Astrocyte of the hippocampus (primary cell): ENCODE measurements around the gene KLHL40.

Experiments
- DNase-seq: peaks from one replicate; pipeline ENCODE4 v3.0.0; 2011; ENCODE audit warnings: low read depth, low spot score

Gene KLHL40

DNA sequence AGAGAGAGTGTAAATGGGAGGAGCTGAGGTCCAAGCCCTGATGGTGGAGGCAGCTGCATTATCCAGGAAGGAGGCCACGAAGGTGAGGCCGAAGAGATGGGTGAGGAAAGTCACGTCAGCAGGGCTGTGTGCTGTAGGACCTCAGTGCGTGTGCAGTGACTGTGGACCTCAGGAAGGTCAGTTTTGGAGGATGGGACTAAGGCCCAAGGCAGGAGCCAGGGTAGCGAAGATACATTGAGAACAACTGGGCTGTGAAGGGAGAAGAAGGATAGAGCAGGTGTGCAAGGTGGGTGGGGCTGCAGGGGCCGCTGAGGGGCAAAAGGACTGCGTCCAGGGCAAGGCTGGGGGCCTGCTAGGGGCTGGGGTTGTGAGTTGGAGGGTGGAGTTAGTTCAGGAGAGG is 4.9 kb downstream of the KLHL40 start:
- no peak for DNase-seq

GRCh38 chr3:42690766-42691680 is 5.7 kb downstream of the KLHL40 start:
- DNase-seq, result no peak

- no peak for DNase-seq
These were observed 6.7 kb downstream of the KLHL40 start for GRCh38 chr3:42691816-42692666.

- no peak for DNase-seq
These were observed 7.6 kb downstream of the KLHL40 start for GRCh38 chr3:42692667-42693529.

DNA sequence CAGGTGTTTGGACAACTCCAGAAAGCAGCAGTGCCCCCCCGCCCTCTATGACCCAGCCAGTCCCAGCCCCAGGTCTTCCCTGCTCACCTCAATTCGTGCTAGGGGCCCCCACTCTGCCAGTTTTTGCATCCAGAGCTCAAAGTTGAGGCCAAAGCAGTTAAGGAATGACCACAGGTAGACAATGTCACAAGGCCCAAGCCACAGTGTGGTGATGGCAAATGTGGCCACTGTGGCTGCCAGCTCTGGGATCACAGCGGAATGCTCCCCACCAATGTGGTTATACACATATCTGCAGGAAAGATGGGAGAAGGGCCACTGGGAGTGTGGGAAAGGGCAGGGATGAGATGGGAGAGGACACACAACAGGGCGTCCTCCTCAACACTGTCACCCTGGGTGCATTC is 8.2 kb downstream of the KLHL40 start:
- no peak for DNase-seq

DNA sequence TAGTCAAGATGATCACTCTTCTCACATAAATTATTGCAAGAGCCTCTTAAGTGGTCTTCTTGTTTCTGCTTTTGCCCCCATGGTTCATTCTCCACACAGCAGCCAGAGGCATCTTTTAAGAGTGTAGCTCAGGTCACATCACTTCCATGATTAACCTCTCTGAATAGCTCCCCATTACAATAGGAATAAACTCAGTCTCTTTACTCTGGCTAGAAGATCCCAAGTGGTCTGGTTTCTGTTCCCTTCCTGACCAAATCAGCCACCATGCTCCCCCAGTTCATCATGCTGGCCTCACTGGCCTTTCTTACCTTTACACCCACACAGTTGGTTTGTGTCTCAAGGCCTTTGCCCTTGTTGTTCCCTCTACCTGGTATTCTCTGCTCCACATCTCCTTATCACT is 9.0 kb downstream of the KLHL40 start:
- no peak for DNase-seq

DNA sequence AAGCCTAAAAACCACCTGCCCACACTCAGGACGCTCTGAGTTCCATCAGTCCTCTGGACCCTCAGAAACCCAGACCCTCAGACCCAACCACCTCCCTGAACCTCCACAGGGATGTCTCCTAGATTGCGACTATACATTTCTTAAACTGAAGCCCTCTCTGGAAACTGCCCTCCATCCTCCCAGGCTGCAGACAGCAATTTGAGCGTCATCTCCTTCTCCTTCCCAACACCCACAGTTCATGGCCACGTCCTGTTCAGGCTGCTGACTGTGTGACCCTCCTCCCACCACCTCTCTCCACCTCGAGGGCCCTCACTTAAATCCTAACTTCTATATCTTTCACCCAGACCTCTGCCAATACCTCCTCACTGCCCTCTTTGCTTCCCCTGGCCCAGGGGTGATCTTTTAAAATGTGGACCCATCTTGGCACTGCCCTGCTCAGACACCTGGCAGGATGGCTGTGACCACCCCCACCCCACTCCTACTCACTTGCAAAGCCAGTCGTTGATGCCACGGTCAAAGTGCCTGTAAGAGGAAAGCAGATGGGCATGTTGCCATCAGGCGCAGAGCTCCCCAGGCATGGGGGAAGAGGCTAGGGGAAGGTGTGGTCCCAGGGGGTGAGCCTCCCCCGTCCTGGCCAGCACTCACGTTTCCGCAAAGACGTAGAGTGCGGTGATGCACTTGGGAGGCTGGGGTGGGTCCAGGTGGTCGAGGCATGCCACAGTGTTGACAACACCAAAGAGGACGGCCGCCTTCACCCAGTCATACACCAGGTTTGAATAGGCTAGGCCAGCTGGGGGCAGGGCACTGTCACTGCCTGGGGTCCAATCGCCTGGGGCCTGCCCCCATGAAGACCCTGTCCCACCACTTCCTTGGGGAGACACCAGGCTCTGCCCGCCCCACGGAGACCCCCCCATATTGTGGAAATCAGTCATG is 11.3 kb downstream of the KLHL40 start:
- no peak for DNase-seq

DNA sequence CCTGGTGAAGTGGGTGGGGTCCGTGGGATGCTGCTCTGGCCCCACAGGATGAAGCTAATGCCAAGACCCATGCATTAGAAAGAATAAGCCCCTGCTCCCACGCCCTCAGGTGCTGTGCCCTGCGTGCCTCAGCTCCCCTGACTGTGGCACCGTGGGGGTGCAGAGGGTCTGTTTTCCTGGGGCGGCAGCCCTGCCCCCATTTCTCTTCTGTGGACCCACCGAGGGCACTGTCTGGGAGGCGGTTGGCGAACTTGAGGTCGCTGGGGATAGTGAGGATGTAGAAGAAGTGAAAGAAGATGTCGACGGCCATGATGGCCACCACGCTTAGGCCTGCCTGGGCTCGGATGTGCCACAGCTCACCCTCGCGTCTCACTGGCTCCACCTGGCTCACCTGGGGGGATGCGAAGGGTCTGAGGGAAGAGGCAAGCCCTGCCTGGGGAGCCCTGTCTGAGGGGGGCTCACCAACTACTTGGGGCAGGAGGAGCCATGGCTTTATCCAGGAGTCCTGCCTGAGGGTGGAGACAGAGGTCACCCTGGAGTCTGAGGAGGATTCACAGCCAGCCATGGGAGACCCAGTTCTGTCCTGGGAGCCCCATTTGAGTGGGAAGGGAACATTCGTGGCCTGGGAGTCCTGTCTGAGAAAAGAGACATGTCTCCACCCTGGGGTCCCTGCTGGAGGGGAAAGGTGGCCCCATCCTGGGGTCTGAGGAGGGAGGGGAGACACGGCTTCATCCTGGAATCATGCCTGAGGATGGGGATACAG is 12.1 kb downstream of the KLHL40 start:
- DNase-seq, result no peak

DNA sequence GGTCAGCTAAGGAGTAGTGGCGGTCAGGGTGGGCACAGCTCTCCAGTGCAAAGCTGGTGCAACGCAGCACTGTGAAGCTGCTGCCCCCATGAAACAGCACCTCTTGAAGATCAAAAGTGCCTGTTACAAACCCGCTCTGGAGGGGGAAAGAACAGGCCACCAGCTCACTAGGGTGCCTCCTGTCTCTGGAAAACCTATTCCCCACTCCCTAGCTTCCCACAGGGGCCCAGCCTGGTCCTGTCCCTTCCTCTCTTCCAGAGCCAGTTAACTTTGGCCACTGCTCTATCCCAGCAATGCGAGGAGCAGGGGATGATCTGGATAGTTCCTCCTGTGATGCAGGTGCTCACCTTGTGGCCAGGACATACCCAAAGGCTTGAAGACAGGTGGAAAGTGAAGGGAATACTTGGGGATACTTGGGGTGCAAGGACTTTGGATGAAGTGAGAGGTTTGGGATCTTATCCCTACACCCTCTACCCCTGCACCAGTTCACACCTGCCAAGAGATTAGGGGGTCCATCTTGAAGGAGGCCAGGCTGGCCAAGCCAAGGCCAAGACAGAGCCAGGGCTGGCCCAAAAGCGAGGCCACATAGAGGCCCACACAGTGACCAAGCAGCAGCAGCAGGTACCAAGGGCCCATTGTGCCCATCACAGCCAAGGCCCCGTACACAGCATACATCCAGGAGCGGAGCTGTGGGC is 13.0 kb downstream of the KLHL40 start:
- no peak for DNase-seq

GRCh38 chr3:42698911-42699230 is 13.5 kb downstream of the KLHL40 start:
- no peak for DNase-seq

- no peak for DNase-seq
These were observed 14.2 kb downstream of the KLHL40 start for GRCh38 chr3:42699511-42699971.

DNA sequence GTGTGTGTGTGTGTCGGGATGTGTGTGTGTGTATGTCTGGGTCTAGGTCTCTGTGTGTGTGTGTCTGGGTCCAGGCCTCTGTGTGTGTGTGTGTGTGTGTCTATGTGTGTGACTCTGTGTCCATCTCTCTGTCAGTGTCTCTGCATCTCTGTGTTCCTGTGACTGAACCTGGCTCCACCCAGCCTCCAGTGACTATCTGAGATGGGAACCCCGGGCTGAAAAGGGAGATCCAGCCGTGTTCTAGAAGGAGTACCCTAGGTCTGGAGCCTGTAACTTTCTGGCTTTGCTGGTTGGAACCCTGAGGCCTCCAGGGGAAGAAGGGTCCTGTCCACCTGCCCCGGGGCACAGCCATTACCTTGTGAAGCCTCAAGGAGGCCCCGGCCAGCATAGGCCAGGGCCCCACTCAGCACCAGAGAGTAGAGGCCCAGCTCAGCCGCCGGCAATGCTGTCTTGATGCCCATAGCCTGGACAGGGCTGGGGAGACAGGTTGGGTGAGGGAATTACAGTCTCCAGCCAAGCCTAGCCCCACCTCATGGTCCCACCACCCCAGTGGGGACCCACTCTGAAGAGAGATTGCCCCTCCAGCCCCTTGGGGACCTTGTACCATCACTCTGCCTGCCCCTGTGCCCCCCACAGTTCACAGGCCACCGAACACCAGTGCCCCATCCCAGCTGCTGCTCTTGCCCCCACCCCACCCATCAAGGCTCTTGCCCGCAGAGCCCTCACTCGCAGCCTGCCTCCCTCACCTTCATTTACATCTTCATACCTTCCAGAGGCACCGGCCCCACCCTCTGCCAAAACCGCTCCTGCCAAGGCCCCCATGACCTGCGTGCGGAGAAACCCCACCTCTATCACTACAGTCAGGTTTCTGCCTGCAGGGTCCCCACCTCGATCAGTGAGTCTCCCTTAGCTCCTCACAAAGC is 15.3 kb downstream of the KLHL40 start:
- no peak for DNase-seq

DNA sequence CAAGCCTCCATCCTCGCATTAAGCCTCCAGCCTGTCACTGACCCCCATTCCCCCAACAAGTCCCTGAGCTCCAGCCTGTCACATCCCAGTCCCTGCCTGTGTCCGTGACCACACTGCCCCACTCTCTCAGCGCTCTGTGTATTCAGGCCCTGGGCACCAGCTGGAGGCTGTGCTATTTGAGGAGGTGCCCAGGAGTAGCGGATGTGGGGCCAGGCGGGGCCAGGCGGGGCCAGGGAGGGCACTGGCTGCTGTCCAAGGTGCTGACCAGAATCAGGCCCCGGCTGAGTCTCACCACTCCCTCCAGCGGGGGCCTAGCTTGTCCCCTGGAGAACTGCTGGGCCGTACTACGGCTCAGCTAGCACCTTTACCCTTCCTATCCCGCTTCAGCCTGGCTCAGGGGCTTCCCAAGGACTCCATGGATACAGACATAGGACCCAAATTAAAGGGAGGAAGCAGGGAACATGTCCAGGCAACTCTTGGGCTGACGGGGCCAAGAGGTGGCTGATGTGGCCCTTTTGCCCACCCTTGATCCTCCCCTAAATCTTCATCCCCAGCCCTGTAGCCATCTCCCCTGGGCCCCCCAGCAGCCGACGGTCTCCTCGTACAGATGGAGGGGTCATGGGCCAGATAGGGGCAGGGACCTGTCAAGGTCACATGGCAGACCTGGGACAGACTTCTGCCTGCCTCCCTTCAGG is 16.2 kb downstream of the KLHL40 start:
- peak; percentile 73 for DNase-seq

GRCh38 chr3:42702066-42702951 is 17.0 kb downstream of the KLHL40 start, which contains the start of gene HHATL:
TSS of gene HHATL (minus strand) at chr3:42702798. CDS start at chr3:42700826, 1,972 bp downstream.
- no peak for DNase-seq

DNA sequence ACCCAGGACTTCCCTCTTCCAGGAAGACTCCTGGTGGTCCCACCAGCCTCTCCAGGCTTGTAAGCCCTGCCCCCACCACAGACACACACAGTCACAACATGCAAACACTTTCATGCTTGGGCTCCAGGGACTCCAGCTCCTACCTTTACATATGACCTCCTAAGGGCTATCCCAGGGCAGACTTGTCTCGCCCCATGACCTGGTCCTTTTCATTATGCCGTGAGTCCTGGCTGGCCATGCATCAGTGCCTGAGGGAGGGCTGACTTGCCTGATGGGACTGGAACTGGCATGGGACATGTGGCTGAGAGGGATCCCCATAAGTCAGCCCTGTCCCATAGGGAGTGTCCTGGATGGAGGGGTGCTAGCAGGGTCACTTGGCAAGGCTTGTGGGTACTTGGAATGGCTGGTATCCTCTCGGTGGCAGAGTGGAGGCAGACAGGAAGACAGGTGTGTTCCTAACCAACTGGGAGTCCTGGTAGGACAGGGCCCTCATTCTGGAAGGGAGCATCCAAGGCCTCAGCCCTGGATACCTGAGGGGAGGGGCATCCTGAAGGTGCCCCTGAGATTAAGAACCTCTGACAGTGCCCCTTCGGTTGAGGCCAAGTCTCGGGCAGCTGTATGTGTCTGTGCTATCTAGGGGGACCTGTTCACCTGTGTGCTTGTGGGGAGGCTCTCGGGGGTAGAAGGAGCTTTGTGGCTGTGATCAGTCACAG is 17.8 kb downstream of the KLHL40 start:
- no peak for DNase-seq

- DNase-seq, result no peak
These were observed 18.3 kb downstream of the KLHL40 start for GRCh38 chr3:42703695-42704025.
